ENCODE results near the gene RGS4.

Gene RGS4

DNA sequence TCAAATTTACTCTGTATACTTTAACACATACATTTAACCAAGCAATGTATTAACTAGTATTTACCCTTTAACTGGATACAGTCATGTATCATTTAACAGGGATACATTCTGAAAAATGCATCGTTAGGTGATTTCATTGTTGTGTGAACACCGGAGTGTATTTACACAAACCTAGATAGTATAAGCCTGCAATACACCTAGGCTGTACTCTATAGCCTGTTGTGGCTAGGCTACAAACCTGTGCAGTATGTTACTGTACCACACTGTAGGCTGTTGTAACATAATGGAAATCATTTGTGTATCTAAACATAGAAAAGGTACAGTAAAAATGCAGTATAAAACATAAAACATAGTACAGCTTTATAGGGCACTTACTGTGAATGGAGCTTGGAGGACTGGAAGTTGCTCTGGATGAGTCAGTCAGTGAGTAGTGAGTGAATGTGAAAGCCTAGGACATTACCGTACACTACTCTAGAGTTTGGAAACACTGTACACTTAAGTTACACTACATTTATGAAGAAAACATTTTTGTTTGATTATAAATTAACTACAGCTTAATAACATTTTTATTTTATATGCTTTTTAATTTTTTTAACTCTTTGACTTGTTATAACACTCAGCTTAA, 21.3 kb downstream of the RGS4 start:
- no peak for DNase-seq
- in situ Hi-C loops (cut with HindIII; ENCODE audit: low pct_ligation_motif_present, low sequenced_read_pairs), result no loop called here
- no peak for TF ChIP-seq CTCF (IDR thresholded peaks at IDR 0.05; ENCODE audit: low read depth, low read length, missing control alignments)
- H3K4me3 ChIP-seq (ENCODE audit: low read depth, low read length), result no peak overlapping the region
- no peak overlapping the region for H3K27ac ChIP-seq
- H3K27me3 ChIP-seq (replicated peaks), result no peaks in the 10 kb centered on the region
- no peaks in the 10 kb centered on the region for H3K36me3 ChIP-seq (replicated peaks)

- no peak for TF ChIP-seq CTCF (IDR thresholded peaks at IDR 0.05; ENCODE audit: low read depth, low read length, missing control alignments)
- in situ Hi-C loops (cut with HindIII; ENCODE audit: low pct_ligation_motif_present, low sequenced_read_pairs), result no loop called here
- no peaks in the 10 kb centered on the region for H3K36me3 ChIP-seq (replicated peaks)
- no peak overlapping the region for H3K4me3 ChIP-seq (ENCODE audit: low read depth, low read length)
- H3K27ac ChIP-seq, result no peak overlapping the region
- DNase-seq, result no peak
- no peaks in the 10 kb centered on the region for H3K27me3 ChIP-seq (replicated peaks)
Observed at GRCh38 chr1:163093169-163093568, 24.0 kb downstream of the RGS4 start.

DNA sequence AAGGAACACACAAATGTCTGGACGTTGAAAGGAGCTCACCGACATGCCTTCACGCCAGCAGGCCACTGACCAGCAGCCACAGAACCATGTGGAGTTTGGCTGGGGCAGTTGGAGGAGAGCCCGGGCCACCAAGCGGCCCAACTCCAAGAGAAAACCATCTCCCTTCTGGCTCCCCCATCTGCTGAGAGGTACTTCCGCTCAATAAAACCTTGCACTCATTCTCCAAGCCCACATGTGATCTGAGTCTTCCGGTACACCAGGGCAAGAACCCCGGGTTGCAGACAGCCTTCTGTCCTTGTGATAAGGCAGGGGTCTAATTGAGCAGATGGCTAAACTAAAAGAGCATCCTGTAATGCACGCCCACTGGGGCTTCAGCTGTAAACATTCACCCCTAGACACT, 24.4 kb downstream of the RGS4 start:
- DNase-seq, result no peak
- Histone ChIP-seq H3K4me3 (ENCODE audit: low read depth, low read length) (no peak overlapping the region), H3K36me3 (replicated peaks) (no peaks in the 10 kb centered on the region), H3K27ac (no peak overlapping the region), H3K27me3 (replicated peaks) (no peaks in the 10 kb centered on the region)
- no peak for TF ChIP-seq CTCF (IDR thresholded peaks at IDR 0.05; ENCODE audit: low read depth, low read length, missing control alignments)
- in situ Hi-C loops (cut with HindIII; ENCODE audit: low pct_ligation_motif_present, low sequenced_read_pairs), result no loop called here

DNA sequence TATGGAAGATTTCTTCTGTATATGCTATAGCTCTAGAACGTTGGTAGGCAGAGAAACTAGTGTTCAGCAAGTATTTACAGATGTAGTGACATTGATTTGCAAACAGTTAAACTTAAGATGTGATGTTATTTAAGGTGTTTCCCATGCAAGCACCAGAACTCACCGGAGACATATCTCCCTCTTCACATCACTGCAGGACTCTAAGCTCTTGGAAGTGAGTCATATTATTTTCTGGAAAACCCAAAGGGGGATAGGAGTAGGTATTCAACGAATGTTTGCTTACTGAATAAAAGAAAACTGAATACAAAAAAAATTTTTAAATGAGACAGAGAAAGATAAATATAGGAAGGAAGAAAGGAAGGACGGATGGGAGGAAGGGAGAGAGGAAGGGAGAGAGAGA, 25.0 kb downstream of the RGS4 start:
- in situ Hi-C loops (cut with HindIII; ENCODE audit: low pct_ligation_motif_present, low sequenced_read_pairs), result no loop called here

GRCh38 chr1:163094589-163094988, 25.4 kb downstream of the RGS4 start:
- no peak for TF ChIP-seq CTCF (IDR thresholded peaks at IDR 0.05; ENCODE audit: low read depth, low read length, missing control alignments)
- H3K27me3 ChIP-seq (replicated peaks), result no peaks in the 10 kb centered on the region
- in situ Hi-C loops (cut with HindIII; ENCODE audit: low pct_ligation_motif_present, low sequenced_read_pairs), result no loop called here
- H3K27ac ChIP-seq, result no peak overlapping the region
- H3K4me3 ChIP-seq (ENCODE audit: low read depth, low read length), result no peak overlapping the region
- no peak for DNase-seq
- no peaks in the 10 kb centered on the region for H3K36me3 ChIP-seq (replicated peaks)

More for the DNA sequence above, 25.0 kb downstream of the RGS4 start:
- no peak for DNase-seq
- no peak overlapping the region for H3K4me3 ChIP-seq (ENCODE audit: low read depth, low read length)
- H3K27me3 ChIP-seq (replicated peaks), result no peaks in the 10 kb centered on the region
- no peak overlapping the region for H3K27ac ChIP-seq
- no peaks in the 10 kb centered on the region for H3K36me3 ChIP-seq (replicated peaks)
- no peak for TF ChIP-seq CTCF (IDR thresholded peaks at IDR 0.05; ENCODE audit: low read depth, low read length, missing control alignments)

DNA sequence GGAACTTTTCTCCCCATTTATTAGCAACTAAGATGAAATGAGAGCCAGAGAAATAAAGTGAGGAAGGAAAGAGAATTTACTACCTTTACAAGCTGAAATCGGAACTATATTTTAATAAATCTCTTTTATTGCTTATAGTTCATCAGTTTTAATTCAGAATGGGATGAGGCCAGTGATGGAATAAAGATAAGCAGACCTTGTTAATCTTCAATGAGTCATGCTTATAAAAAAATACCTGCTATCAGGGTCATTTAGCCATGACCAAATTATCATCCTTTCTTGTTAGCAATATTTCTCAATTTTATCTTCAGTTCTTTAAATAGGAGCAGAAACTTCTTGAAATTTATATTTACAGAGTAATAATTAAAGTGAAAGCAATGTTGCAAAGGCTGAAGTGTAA, 26.1 kb downstream of the RGS4 start:
- in situ Hi-C loops (cut with HindIII; ENCODE audit: low pct_ligation_motif_present, low sequenced_read_pairs), result no loop called here
- no peak for TF ChIP-seq CTCF (IDR thresholded peaks at IDR 0.05; ENCODE audit: low read depth, low read length, missing control alignments)
- no peak overlapping the region for H3K4me3 ChIP-seq (ENCODE audit: low read depth, low read length)
- no peak overlapping the region for H3K27ac ChIP-seq
- H3K27me3 ChIP-seq (replicated peaks), result no peaks in the 10 kb centered on the region
- H3K36me3 ChIP-seq (replicated peaks), result no peaks in the 10 kb centered on the region
- no peak for DNase-seq
